Tibial nerve (tissue), 4 donors: ENCODE results near the gene MARK2. TPM values are rescaled to one million over a fixed set of nuclear protein-coding genes. Genes with fewer than 3 reads are reported as not detected.

Experiments
- DNase-seq, 2 donors: peaks; one replicate each; pipeline ENCODE4 v3.0.0-alpha.2; 2019; ENCODE audit warnings: low spot score in 2 of 2
- H3K27ac ChIP-seq, 4 donors: fragments of 200-600 bp; sonication (generic) in 3 of 4; one replicate each; pipeline ENCODE4 v1.5.1; 2017 to 2019; ENCODE audit warnings: mild to moderate bottlenecking in 1 of 4
- H3K27me3 ChIP-seq, 2 donors: fragments of 200-600 bp; sonication (generic) in 1 of 2; one replicate each; pipeline versions ENCODE4 v1.5.1 to v1.6.0; 2017 to 2019
- H3K36me3 ChIP-seq, 3 donors: fragments of 200-600 bp; sonication (generic); one replicate each; pipeline ENCODE4 v1.5.1; 2018 to 2019
- H3K4me1 ChIP-seq, 4 donors: fragments of 200-600 bp; sonication (generic) in 3 of 4; one replicate each; pipeline ENCODE4 v1.5.1; 2017 to 2019
- H3K4me3 ChIP-seq, 4 donors: fragments of 200-600 bp; sonication (generic) in 3 of 4; one replicate each; pipeline ENCODE4 v1.5.1; 2017 to 2019; ENCODE audit warnings: mild to moderate bottlenecking in 1 of 4, moderate library complexity in 1 of 4
- H3K9me3 ChIP-seq, 4 donors: fragments of 200-600 bp; sonication (generic) in 3 of 4; one replicate each; pipeline ENCODE4 v1.5.1; 2017 to 2019
- EP300 ChIP-seq, 2 donors: sonication (generic); formaldehyde crosslinking; IDR thresholded peaks; one replicate each; pipeline ENCODE4 v1.6.1; 2017; ENCODE audit warnings: antibody characterized with exemption in 2 of 2, mild to moderate bottlenecking in 1 of 2
- POLR2A ChIP-seq, 2 donors: fragments of 450-650 bp; IDR thresholded peaks; one replicate each; pipeline ENCODE4 v1.6.1; 2017; ENCODE audit warnings: antibody characterized with exemption in 2 of 2, mild to moderate bottlenecking in 2 of 2, moderate library complexity in 2 of 2
- WGBS, 2 donors: methylation state at CpG; one replicate each; pipeline ENCODE4 v1.1.5; 2018; 5-methylcytosine and 5-hydroxymethylcytosine counted together
- total RNA-seq, 4 donors: library from RNA; depleted of rRNA; stranded (reverse); fragments of >200 nt; gene quantifications; one replicate each; pipeline ENCODE4 v1.1.0, GENCODE V29; 2016
- TF ChIP-seq, protein P1 (sequence below), 5 experiments: fragments of 200-600 bp in 3 of 5; fragments of 450-650 bp in 2 of 5; sonication (generic) in 3 of 5; IDR thresholded peaks; one replicate each; pipeline ENCODE4 v1.5.1; 2016 to 2019; ENCODE audit warnings: antibody characterized with exemption in 5 of 5, mild to moderate bottlenecking in 3 of 5, moderate library complexity in 2 of 5

Gene MARK2
- total RNA-seq, 4 donors from 2014 or later: 22.1 to 32.1 (median 23.6) TPM

DNA sequence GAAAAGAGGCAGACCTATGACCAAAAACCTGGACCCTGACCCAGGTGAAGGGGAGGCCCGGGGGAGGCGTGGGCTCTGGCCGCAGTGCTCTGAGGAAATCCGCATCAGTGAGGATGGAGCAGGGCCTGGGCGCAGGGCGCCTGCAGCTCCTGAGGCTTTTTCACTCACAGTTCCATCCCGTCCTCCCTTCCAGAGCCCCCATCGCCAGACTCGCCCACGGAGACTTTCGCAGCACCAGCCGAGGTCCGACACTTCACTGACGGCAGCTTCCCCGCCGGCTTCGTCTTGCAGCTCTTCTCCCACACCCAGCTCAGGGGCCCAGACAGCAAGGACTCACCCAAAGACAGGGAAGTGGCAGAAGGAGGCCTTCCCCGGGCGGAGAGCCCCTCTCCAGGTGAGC, 20.3 kb upstream of the MARK2 start:
- 91 to 97% methylated on average over 19 of the region's 19 CpGs for WGBS, 2 donors
- H3K4me1 ChIP-seq: peaks cover 0 to 14% (median 11%) of the 10 kb centered on the region in 4 donors
- H3K27me3 ChIP-seq: no peaks in the 10 kb centered on the region
- H3K36me3 ChIP-seq: peaks cover 6 to 65% (median 14%) of the 10 kb centered on the region in 3 donors
- no peak overlapping the region for H3K27ac ChIP-seq
- no peak overlapping the region for H3K4me3 ChIP-seq
- DNase-seq: no peak
- no peaks in the 10 kb centered on the region for H3K9me3 ChIP-seq
- TF ChIP-seq, protein P1, sequence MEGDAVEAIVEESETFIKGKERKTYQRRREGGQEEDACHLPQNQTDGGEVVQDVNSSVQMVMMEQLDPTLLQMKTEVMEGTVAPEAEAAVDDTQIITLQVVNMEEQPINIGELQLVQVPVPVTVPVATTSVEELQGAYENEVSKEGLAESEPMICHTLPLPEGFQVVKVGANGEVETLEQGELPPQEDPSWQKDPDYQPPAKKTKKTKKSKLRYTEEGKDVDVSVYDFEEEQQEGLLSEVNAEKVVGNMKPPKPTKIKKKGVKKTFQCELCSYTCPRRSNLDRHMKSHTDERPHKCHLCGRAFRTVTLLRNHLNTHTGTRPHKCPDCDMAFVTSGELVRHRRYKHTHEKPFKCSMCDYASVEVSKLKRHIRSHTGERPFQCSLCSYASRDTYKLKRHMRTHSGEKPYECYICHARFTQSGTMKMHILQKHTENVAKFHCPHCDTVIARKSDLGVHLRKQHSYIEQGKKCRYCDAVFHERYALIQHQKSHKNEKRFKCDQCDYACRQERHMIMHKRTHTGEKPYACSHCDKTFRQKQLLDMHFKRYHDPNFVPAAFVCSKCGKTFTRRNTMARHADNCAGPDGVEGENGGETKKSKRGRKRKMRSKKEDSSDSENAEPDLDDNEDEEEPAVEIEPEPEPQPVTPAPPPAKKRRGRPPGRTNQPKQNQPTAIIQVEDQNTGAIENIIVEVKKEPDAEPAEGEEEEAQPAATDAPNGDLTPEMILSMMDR (IDR thresholded peaks at IDR 0.05): no peak
- TF ChIP-seq POLR2A (IDR thresholded peaks at IDR 0.05): no peak
- TF ChIP-seq EP300 (IDR thresholded peaks at IDR 0.05): no peak

DNA sequence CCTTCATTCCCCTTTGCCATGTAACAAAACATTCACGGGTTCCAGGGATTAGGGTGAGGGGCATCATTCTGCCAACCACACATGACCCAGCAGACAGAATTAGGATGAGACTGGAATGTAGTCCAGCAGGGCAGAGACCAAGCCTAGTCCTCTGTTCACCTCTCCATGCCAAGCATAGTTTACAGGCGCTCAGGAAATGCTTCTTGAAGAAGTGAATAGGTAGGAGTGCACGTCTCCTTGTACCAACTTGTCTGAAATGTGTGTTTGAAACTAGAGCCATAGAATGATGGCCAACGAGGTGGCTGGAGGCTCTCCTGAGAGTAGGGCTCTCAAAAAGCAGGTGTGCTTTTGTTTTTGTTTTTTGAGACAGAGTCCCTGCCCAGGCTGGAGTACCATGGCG, 17.5 kb upstream of the MARK2 start:
- Histone ChIP-seq H3K27me3 (no peaks in the 10 kb centered on the region), H3K9me3 (no peaks in the 10 kb centered on the region), H3K4me3 (no peak overlapping the region), H3K27ac (no peak overlapping the region), H3K4me1 (no peaks in the 10 kb centered on the region), H3K36me3 (peaks cover 6 to 90% (median 14%) of the 10 kb centered on the region in 3 donors)
- no peak for TF ChIP-seq POLR2A (IDR thresholded peaks at IDR 0.05)
- TF ChIP-seq, protein P1 (IDR thresholded peaks at IDR 0.05): no peak
- no peak for TF ChIP-seq EP300 (IDR thresholded peaks at IDR 0.05)
- WGBS, 2 donors: 83 to 96% methylated on average over 5 of the region's 5 CpGs
- no peak for DNase-seq

DNA sequence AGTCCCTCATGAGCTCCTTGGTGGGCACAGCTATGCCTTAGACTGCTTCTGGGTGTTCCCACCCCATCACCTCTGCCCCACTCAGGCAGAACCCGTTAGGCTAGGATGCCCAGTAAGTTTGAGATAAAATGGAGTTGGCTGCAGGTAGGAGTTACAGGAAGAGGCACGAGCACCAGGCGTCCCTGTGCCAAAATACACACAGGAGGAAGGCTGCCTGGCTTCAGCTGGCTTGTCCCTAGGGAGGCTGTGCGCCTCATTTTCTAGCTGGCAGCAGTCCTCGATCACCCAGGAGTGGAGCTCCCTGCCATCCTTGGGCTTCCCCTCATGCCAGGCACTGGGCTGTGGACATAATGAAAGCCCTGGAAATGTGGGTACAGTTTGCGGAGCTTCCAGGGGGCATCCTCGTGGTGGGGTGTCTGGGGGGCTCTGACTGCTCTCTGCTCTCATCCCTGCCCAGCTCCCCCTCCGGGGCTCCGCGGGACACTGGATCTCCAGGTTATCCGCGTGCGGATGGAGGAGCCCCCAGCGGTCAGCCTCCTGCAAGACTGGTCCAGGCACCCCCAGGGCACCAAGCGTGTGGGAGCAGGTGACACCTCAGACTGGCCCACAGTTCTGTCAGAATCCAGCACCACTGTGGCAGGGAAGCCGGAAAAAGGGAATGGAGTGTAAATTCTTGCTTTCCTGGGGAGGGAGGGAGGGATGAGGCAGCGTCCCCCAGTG, 12.3 kb upstream of the MARK2 start:
- H3K9me3 ChIP-seq: no peaks in the 10 kb centered on the region
- WGBS, 2 donors: 84 to 86% methylated on average over 14 to 16 of the region's 17 CpGs
- TF ChIP-seq POLR2A (IDR thresholded peaks at IDR 0.05) (no peak), EP300 (IDR thresholded peaks at IDR 0.05) (no peak)
- TF ChIP-seq, protein P1 (IDR thresholded peaks at IDR 0.05): no peak
- peaks cover 0 to 67% (median 4%) of the 10 kb centered on the region in 3 donors for H3K36me3 ChIP-seq
- H3K4me1 ChIP-seq: no peaks in the 10 kb centered on the region
- DNase-seq: no peak
- H3K4me3 ChIP-seq: no peak overlapping the region
- H3K27me3 ChIP-seq: no peaks in the 10 kb centered on the region
- no peak overlapping the region for H3K27ac ChIP-seq

DNA sequence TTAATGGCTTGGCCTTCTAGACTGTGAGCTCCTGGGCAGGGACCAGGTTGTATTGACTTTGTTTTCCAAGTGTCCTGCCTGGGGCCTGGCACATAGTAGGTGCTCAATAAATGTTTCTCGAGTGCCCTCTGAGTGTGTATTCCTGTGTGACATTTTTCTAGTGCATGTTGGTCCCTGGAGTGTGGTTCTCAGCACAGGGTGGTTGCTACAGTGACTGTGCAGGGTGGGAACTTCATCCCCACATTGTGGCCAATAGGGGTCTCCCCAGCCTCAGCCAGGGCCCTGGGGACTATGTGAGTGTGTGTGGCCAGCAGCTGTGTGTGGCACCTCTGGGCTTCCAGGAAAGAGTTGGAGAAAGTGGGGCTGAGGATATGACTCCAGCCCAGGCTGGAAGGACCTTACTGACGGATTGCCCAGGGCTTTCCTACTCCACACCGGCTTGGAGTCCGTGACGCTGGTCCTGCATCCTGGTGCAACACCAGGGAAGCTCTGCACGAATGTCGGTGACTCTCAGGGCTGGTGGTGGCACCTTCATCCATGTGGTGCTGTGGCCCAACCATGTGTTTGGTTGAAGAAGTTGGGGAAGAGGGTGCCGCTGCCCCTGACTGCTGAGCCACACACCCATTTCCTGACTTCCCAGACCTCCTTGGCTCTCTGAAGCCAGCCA, 9.0 kb upstream of the MARK2 start:
- DNase-seq: no peak

More for the DNA sequence above, 9.0 kb upstream of the MARK2 start:
- H3K9me3 ChIP-seq: no peaks in the 10 kb centered on the region
- peaks cover 0 to 34% (median 0%) of the 10 kb centered on the region in 3 donors for H3K36me3 ChIP-seq
- no peaks in the 10 kb centered on the region for H3K27me3 ChIP-seq
- no peak overlapping the region for H3K4me3 ChIP-seq
- WGBS, 2 donors: 76 to 82% methylated on average over 8 of the region's 8 CpGs
- TF ChIP-seq EP300 (IDR thresholded peaks at IDR 0.05) (no peak), POLR2A (IDR thresholded peaks at IDR 0.05) (no peak)
- TF ChIP-seq, protein P1 (IDR thresholded peaks at IDR 0.05): no peak
- no peak overlapping the region for H3K27ac ChIP-seq
- no peaks in the 10 kb centered on the region for H3K4me1 ChIP-seq
